GM12878 (cell line): ENCODE data around the gene POLK.
"Not testable (repeated sequence)": the region's sequence is repeated elsewhere in the genome, so short reads cannot be mapped to it uniquely, and the experiment has no call there.

Source experiments
- CEBPZ ChIP-seq: fragments of 150-350 bp; IDR thresholded peaks from 2 replicates; pipeline ENCODE4 v1.6.1; 2016; ENCODE audit warnings: low read depth, low read length
- KDM1A ChIP-seq: fragments of 200-600 bp; sonication (generic); IDR thresholded peaks from 2 replicates; pipeline ENCODE4 v1.6.1; 2016; ENCODE audit warnings: borderline replicate concordance
- MLLT1 ChIP-seq: fragments of 450-650 bp; IDR thresholded peaks from 2 replicates; pipeline ENCODE4 v1.6.1; 2016; ENCODE audit warnings: mild to moderate bottlenecking
- POU2F2 ChIP-seq: IDR thresholded peaks from 3 replicates; pipeline ENCODE4 v1.6.1; 2011; ENCODE audit warnings: low read depth, mild to moderate bottlenecking, low read length, borderline replicate concordance
- SP1 ChIP-seq: IDR thresholded peaks from one replicate; pipeline ENCODE4 v1.6.1; 2011; ENCODE audit warnings: low read depth, low read length
- ZBTB40 ChIP-seq: fragments of 450-650 bp; IDR thresholded peaks from 2 replicates; pipeline ENCODE4 v1.6.1; 2016; ENCODE audit warnings: mild to moderate bottlenecking, moderate library complexity, borderline replicate concordance
- ZNF274 ChIP-seq: IDR thresholded peaks from one replicate; pipeline ENCODE4 v1.8.0; 2011; ENCODE audit not compliant: insufficient read length, insufficient read depth

GRCh38 chr5:75489847-75490246 lies 21.8 kb upstream of the POLK start:
- not testable (repeated sequence) for TF ChIP-seq ZBTB40, MLLT1, ZNF274, POU2F2, CEBPZ, KDM1A, SP1
